CD4-positive, alpha-beta T cell treated with Interleukin-10 for 1 hour (primary cell): ENCODE data around the gene IL18BP.

Source experiments
- DNase-seq: peaks from one replicate; pipeline ENCODE4 v3.0.0-alpha.2; 2020

Gene IL18BP

GRCh38 chr11:71997594-71997993 lies 1.1 kb upstream of the IL18BP start:
- DNase-seq: no peak

- DNase-seq: no peak
Observed at GRCh38 chr11:71998061-71998460, 648 bp upstream of the IL18BP start.

GRCh38 chr11:71999362-71999761 lies 653 bp downstream of the IL18BP start:
- DNase-seq: no peak

DNA sequence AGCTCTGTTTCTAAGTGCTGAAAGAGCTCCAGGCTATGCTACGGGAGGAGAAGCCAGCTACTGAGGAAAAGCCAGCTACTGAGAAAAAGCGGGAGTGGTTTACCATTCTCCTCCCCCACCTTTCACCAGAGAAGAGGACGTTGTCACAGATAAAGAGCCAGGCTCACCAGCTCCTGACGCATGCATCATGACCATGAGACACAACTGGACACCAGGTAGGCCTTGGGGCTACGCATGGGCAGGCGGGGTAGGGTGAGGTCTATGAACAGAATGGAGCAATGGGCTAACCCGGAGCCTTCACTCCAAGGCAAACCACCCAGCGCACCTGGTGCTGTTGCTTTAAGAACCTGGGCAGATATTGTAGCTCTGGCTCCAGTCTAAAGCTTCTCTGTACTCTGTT lies 1.1 kb downstream of the IL18BP start:
- DNase-seq: no peak

DNA sequence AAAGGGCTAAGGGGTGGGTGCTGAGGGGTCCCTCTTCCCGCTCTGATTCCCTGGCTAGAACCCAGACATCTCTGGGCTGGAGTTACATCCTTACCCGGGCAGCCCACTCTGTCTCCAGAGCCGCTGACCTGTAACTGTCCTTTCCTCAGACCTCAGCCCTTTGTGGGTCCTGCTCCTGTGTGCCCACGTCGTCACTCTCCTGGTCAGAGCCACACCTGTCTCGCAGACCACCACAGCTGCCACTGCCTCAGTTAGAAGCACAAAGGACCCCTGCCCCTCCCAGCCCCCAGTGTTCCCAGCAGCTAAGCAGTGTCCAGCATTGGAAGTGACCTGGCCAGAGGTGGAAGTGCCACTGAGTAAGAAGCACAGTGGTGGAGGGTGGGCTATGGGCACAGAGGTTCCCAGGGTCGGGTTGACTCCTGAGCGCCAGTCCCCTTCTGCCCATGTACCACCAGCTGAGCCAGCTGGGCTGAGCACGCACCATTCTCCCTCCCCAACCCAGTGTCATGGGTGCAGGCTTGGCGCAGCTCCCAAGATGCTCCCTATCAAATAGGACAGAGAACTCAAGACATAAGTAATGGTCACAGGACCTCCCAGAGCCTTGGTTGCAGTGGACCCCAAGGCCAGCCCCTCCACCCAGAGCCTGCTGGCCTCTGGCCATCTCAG lies 1.6 kb downstream of the IL18BP start:
- DNase-seq: no peak

DNA sequence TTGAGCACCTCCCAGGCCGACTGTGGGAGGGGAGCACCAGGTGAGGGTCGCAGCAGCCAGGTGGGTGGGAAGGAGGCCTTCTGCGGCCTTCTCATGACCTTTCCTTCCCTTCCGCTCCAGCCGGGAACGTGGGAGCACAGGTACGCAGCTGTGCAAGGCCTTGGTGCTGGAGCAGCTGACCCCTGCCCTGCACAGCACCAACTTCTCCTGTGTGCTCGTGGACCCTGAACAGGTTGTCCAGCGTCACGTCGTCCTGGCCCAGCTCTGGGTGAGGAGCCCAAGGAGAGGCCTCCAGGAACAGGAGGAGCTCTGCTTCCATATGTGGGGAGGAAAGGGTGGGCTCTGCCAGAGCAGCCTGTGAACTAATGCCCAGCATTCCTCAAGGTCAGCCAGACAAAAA lies 2.6 kb downstream of the IL18BP start:
- DNase-seq: no peak

- no peak for DNase-seq
Observed at GRCh38 chr11:72001834-72002591, 3.3 kb downstream of the IL18BP start.

DNA sequence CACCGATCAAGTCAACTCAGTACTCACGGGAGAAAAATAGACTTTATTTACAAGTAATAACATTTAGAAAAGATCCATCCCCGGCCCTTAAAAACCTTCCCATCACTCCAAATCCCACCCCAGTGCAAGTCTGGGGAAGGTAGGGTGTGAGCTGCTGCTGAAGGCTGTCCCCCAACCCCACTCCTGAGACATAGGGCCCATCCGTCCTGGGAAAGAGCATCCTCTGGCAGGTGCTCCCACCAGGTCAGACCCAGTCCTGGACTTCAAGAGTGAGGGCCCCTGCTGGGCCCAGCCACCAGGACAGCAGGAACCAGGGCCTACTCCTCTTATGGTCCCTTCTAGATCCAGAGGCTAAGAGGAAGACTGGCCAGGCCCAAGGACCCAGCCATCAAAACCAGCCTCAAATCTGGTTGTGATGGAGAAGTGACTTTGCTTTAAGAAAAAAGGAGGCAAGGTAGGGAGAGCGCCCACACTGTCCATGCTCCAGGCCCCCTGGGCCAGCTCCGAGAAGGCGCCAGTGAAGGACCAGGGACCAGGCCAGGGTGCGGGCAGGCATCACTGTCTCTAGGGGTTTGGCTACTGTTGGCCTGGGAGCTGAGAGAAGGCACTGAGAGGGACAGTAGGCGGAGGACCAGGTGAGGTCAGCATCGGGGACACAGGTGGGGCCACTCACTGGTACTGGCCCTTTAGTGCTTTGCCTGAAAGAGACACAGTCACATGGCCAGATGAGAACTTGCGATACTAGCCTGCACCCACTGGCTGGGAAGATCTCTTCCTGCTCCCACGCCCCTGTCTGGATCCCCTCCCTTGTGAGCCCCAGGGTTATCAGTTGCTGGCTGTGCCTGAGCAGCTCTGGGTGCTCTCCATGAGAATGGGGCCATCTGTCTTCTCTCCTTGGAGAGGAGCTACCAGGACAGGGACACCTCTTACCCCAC lies 4.4 kb downstream of the IL18BP start:
- DNase-seq: no peak

- DNase-seq: no peak
Observed at GRCh38 chr11:72003776-72004171, 5.1 kb downstream of the IL18BP start.

DNA sequence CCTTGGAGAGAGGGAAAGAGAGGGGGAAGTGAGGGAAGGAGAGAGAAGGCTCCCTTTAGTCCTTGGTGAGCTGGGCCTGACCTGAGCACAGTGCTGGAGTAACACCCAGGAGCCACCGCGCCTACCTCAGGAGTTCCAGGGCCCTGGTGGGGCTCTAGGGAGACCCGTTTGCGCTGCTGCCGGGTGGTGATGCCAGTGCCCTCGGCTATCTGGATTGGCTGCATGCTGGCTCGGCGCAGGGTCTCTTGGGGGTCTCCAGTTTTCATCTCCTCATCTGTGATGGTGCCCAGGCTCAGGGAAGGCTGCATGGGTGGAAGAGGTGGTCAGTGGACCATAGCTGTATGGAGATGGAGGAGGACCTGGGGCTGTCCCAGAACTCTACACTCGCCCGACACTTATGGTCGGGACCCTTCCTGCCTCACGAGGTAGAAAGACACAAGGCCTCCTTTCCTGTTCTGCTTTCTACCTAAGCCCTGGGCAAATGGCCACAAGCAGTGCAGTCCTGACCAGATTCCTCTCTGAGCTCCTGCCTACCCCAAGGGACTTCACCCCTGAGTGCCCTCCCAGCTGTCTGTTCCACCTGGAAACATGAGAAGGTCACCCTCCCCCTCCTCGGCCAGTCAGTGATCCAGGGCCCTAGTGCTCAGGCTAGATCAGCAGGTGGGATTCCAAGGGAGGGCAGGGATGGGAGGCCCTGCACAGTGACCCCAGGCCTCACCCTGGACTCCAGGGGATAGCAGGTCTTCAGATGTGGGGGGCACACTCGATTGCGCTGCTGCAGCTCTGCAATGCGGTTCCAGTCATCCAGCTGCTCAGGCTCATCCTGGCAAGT lies 6.0 kb downstream of the IL18BP start:
- DNase-seq: no peak

DNA sequence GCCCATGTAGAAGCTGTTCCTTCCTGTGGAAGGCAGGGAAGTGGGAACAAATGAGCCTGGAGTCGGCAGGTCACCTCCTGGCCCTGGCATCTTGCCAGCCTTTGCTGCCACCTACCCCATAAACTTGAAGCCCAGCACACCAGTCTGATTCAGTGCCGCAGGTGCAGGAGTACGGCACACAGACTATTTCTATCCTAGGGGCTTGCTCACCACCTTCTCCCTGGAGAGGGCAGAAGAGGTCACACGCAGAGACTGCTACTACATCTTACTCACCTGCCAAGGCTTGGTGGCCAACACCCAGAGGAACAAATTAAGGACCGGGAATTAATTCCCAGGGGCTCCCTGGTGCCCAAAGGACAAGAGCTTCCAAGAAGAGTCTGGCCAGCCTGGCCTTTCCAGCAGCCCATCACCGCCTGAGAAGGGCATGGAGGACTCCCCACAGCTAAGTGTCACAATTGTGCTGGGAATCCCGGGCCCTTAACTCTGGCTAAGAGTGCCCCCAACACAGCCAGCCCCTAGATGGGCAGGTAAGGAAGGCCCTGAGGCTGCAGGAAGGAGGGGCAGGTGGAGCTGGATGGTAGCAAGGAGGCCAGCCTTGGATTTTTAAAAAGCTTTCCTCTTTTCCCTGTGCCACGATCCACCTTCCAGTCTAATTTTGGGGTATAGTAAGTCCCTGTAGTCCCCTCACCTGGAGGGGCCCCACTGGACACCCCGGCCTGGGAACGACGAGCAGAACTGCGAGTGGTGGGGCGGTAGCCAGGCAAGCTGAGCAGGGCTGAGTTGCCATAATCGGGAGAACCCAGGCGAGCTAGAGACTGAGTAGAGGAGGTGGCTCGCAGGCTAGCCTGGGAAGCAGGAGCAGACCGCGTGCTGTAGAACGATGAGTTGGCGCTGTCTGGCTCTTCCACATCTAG lies 6.9 kb downstream of the IL18BP start:
- no peak for DNase-seq

DNA sequence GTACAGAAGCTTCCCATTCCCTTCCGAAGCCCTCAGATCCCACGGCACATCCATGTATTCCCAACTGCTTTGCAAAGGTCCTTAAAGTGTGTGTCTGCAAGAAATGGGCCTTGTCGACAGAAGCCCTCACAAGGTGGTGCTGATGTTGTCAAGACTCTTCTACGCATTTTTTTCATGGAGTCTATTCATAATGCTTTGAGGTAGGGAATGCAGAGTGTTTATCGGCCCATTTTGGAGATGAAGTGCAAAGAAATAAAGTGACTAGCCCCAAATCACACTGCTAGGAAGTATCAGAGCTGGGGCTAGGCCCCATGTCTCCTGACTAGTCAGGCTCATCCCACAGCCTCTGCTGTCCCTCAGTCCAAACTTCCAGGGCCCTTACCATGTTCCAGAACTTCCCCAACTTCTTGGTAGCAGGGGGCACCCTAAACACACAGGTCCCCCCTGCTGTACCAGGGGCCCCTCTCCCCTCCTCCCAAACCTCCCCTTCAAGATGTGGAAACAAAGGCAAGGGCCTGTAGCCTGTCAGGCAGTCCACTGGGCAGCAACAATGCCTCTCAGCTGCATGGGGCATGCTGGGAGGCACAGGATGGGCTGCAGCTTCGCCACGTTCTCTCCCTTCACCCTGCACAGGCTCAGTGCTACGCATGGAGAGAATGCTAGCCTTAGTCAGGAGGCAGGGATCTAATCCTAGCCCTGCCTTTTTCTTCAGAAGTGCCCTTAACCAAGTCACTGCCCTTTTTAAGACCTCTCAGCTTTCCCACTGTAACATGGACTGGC lies 7.8 kb downstream of the IL18BP start:
- DNase-seq: no peak

- no peak for DNase-seq
Observed at GRCh38 chr11:72007089-72007476, 8.4 kb downstream of the IL18BP start.

GRCh38 chr11:72007587-72007986 lies 8.9 kb downstream of the IL18BP start:
- DNase-seq: no peak

DNA sequence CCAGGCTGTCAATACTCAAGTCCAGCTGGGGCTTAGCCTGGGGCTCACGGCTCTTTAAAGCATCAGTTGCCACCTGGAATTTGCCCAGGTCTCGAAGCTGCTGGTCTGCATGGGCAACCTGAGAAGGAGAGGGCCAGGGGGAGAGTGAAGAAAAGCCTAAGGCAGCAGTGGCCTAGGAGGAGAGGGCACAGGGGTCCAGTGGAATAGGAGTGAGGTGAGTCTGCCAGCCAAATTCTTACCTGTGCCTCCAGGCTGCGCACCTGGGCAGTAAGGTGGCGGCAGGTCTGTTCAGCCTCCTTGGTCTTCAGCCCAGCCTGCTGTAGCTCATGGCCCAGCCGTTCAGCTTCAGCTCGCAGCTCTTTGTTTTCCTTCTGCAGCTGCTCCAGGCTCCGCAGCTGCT lies 10.0 kb downstream of the IL18BP start:
- DNase-seq: no peak

GRCh38 chr11:72009156-72009555 lies 10.4 kb downstream of the IL18BP start:
- no peak for DNase-seq

GRCh38 chr11:72010529-72011233 lies 12.0 kb downstream of the IL18BP start:
- no peak for DNase-seq

GRCh38 chr11:72012091-72012630 lies 13.5 kb downstream of the IL18BP start:
- DNase-seq: no peak

DNA sequence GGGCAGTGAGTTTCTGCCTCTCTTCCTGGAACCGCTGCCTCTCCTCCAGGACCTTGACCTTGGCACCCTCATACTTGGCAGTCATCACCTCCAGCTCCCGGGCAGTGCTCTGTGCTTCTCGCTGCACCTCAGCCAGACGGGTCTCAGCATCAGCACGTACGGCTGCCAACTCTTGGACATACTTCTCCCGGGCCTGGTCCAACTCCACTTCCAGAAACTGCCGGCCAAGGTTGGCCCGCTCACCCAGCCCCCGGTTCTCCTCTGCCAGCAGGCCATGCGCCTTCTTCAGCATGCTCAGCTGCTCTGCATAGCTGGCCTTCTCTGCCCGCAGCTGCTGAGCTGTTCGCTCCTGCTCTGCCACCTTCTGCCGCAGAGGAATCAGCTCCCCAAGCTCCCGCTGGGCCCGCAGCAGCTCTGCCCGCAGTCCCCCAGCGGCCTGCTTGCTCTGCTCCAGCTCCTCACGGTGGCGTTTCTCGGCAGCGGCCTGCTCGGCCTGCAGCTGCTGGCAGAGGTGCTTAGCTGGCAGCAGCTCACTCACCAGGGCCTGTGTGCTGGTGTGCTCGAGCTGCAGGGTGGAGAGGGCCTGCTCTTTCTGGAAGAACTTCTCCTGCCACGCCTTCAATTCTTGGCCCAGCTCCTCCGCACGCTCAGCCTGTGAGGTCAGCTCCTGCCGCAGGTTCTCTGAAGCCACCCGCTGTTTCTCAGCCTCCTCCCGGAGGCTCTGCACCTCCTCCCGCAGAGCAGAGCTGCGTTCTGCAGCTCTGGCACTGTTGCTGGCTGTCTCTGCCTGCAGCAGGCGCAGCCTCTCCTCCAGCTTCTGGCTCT lies 14.4 kb downstream of the IL18BP start:
- DNase-seq: no peak
